DOHH2 (cell line): Measurements from ENCODE around the gene CACNA2D2.

Source experiments
- CTCF ChIP-seq: fragments of 200-600 bp; sonication (generic); IDR thresholded peaks from one replicate; pipeline ENCODE4 v1.5.1; 2014; ENCODE audit warnings: antibody characterized with exemption, mild to moderate bottlenecking, low read depth, low read length; ENCODE audit not compliant: poor library complexity, severe bottlenecking
- EZH2phosphoT487 ChIP-seq: fragments of 200-600 bp; sonication (generic); IDR thresholded peaks from 2 replicates; pipeline ENCODE4 v1.6.1; 2017; ENCODE audit warnings: borderline replicate concordance, mild to moderate bottlenecking, antibody characterized with exemption, low read length, moderate library complexity, mixed read lengths

GRCh38 chr3:50350527-50351322, 152.7 kb downstream of the CACNA2D2 start, which contains the start of the genes CYB561D2 and NPRL2:
- TF ChIP-seq CTCF: no peak
- TF ChIP-seq EZH2phosphoT487: no peak
